Endothelial cell (in vitro differentiated cells): ENCODE measurements around the gene BCAT1. TPM values are rescaled to one million over a fixed set of nuclear protein-coding genes. Genes with fewer than 3 reads are reported as not detected.
A peak's percentile ranks its signal among the peaks of the same experiment; 100 is the strongest.

Experiments used
- DNase-seq: peaks from one replicate; pipeline ENCODE4 v3.0.0; 2021; ENCODE audit warnings: low spot score
- H3K27ac Mint-ChIP-seq: one replicate; pipeline ENCODE4 v1.8.0; 2021; ENCODE audit warnings: mixed read lengths, inconsistent platforms; ENCODE audit not compliant: unreplicated experiment
- H3K27me3 Mint-ChIP-seq: one replicate; pipeline ENCODE4 v1.8.0; 2021; ENCODE audit warnings: mild to moderate bottlenecking, moderate library complexity, mixed read lengths, inconsistent platforms; ENCODE audit not compliant: unreplicated experiment
- H3K36me3 Mint-ChIP-seq: one replicate; pipeline ENCODE4 v1.8.0; 2021; ENCODE audit warnings: mild to moderate bottlenecking, low read depth, mixed read lengths, inconsistent platforms; ENCODE audit not compliant: unreplicated experiment
- H3K4me1 Mint-ChIP-seq: one replicate; pipeline ENCODE4 v1.8.0; 2021; ENCODE audit warnings: mild to moderate bottlenecking, mixed read lengths, inconsistent platforms; ENCODE audit not compliant: unreplicated experiment
- H3K4me3 Mint-ChIP-seq: one replicate; pipeline ENCODE4 v1.8.0; 2021; ENCODE audit warnings: mild to moderate bottlenecking, mixed read lengths, inconsistent platforms; ENCODE audit not compliant: unreplicated experiment
- H3K9me3 Mint-ChIP-seq: one replicate; pipeline ENCODE4 v1.8.0; 2021; ENCODE audit warnings: mixed read lengths, inconsistent platforms; ENCODE audit not compliant: unreplicated experiment
- total RNA-seq: library from RNA; stranded (reverse); fragmentation: NEBNext Ultra II Directional; extraction: Animal tissue kit (Norgen Biotek cat#: 25700); gene quantifications from one replicate; pipeline ENCODE4 v1.2.1, GENCODE V29; 2021; ENCODE audit not compliant: unreplicated experiment
- TF ChIP-seq, protein P1 (sequence below): fragments of 200-600 bp; sonication (generic); IDR thresholded peaks from one replicate; pipeline ENCODE4 v1.5.0; 2021; ENCODE audit warnings: antibody characterized with exemption; ENCODE audit not compliant: unreplicated experiment

BCAT1 gene
- total RNA-seq, 1 donor from 2014 or later, result 110 TPM

DNA sequence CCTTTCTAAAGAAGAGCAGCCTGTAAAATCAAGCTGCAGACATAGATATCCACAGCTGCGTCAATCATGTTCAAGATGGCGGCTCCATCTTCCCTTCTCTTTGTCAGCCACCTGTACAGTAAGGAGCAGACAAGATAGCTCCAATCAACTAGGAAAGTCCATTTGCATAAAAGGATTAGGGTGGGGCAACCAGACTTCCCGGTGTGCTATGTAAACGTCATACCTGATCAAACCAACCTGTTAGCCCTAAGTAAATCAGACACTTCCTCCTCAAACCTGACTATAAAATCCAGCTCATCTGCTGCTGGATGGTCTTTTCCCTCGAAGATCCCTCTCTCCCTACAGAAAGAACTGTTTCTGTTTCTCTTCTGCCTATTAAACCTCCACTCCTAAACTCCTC is 60.1 kb downstream of the BCAT1 start:
- TF ChIP-seq, protein P1, sequence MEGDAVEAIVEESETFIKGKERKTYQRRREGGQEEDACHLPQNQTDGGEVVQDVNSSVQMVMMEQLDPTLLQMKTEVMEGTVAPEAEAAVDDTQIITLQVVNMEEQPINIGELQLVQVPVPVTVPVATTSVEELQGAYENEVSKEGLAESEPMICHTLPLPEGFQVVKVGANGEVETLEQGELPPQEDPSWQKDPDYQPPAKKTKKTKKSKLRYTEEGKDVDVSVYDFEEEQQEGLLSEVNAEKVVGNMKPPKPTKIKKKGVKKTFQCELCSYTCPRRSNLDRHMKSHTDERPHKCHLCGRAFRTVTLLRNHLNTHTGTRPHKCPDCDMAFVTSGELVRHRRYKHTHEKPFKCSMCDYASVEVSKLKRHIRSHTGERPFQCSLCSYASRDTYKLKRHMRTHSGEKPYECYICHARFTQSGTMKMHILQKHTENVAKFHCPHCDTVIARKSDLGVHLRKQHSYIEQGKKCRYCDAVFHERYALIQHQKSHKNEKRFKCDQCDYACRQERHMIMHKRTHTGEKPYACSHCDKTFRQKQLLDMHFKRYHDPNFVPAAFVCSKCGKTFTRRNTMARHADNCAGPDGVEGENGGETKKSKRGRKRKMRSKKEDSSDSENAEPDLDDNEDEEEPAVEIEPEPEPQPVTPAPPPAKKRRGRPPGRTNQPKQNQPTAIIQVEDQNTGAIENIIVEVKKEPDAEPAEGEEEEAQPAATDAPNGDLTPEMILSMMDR, result no peak
- Mint-ChIP-seq H3K9me3 (no peaks in the 10 kb centered on the region), H3K27ac (peak overlapping the region; percentile 2), H3K4me3 (no peak overlapping the region), H3K36me3 (peaks cover 6% of the 10 kb centered on the region), H3K4me1 (peaks cover 8% of the 10 kb centered on the region), H3K27me3 (no peaks in the 10 kb centered on the region)
- no peak for DNase-seq

DNA sequence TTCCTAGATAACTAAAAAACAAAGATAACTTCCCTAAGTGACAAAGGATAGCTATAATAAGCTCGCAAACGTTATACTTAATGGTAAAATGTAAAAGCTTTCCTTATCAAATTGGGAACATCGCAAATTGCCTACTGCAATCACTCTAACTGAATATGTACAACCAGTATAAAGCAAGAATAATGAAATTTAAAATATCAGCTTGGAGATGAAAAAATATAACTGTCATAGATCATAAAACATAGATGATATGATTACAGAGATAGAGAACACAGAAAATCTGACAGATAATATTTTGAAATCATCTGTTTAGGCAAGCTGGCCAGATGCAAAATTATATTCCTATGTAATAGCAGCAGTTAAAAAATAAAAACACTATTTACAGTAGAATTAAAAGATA is 64.0 kb downstream of the BCAT1 start:
- no peak overlapping the region for H3K4me3 Mint-ChIP-seq
- H3K9me3 Mint-ChIP-seq, result no peaks in the 10 kb centered on the region
- DNase-seq, result no peak
- H3K27me3 Mint-ChIP-seq, result no peaks in the 10 kb centered on the region
- TF ChIP-seq, protein P1, result no peak
- H3K27ac Mint-ChIP-seq, result no peak overlapping the region
- peaks cover 15% of the 10 kb centered on the region for H3K4me1 Mint-ChIP-seq
- H3K36me3 Mint-ChIP-seq, result peaks cover 7% of the 10 kb centered on the region

DNA sequence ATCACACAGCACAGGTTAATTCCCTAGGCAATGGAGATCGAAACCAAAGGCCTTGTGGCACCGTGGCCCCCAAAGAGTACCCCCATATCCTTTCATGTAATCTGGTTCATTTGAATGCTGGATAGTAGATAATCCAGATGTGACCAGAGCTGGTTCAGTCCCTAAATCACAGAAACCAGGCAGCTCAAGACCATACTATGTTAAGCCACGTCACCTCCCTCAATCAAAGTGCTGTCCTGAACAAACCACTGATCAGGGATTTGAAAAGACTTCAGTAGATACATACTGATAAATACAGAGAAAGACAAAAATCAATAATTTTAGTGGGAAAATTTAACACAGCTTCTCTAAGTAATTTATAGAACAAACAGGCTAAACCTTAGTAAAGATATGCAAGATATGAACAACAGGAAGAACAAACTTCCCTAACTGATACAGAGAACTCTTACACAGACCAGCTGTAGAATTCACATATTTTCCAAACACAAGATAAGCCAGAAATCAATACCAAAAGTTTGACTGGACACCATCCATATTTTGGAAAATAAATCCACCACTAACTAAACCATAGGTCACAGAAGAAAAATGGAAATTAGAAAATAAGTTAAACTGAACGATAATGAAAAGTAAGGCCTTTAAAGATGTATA is 67.1 kb downstream of the BCAT1 start:
- Mint-ChIP-seq H3K27ac (no peak overlapping the region), H3K9me3 (no peaks in the 10 kb centered on the region), H3K27me3 (no peaks in the 10 kb centered on the region), H3K36me3 (peaks cover 11% of the 10 kb centered on the region), H3K4me1 (peaks cover 7% of the 10 kb centered on the region), H3K4me3 (no peak overlapping the region)
- DNase-seq, result no peak
- TF ChIP-seq, protein P1, result no peak

DNA sequence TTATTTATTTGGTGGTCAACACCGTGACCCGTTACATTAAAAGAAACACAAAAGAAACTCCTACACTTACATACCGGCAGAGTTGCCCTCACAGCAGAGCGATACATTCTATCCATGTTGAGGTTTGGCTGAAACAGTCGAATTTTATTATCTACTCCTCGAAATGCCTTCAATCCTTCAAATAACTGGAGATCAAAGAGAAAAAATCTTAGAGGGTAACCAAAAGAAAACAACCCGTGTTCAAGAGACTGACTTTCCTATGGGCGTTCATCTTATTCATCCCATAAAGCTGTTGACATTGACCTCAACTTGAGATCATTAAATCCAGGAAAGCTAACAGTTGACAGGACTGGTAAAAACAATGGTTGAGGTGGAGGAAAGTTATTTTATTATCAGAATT is 67.7 kb downstream of the BCAT1 start:
- TF ChIP-seq, protein P1, result no peak
- no peak overlapping the region for H3K4me3 Mint-ChIP-seq
- peaks cover 7% of the 10 kb centered on the region for H3K4me1 Mint-ChIP-seq
- no peaks in the 10 kb centered on the region for H3K27me3 Mint-ChIP-seq
- no peaks in the 10 kb centered on the region for H3K9me3 Mint-ChIP-seq
- H3K27ac Mint-ChIP-seq, result no peak overlapping the region
- DNase-seq, result no peak
- H3K36me3 Mint-ChIP-seq, result peaks cover 11% of the 10 kb centered on the region

DNA sequence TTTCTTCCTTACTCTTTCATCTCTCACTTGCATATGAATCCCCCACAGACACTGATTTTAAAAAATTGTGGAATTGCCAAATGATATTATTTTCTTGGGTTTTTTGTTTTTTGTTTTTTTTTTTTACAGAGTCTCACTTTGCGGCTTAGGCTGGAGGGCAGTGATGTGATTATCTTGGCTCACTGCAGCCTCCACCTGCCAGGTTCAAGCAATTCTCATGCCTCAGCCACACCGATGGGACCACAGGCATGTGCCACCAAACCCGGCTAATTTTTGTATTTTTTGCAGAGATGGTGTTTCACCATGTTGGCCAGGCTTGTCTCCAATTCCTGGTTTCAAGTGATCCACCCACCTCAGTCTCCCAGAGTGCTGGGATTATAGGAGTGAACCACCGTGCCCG is 68.2 kb downstream of the BCAT1 start:
- Mint-ChIP-seq H3K4me3 (no peak overlapping the region), H3K36me3 (peaks cover 11% of the 10 kb centered on the region), H3K27ac (no peak overlapping the region), H3K9me3 (no peaks in the 10 kb centered on the region), H3K27me3 (no peaks in the 10 kb centered on the region), H3K4me1 (peaks cover 7% of the 10 kb centered on the region)
- DNase-seq, result no peak
- TF ChIP-seq, protein P1, result no peak
